Astrocyte of the spinal cord (primary cell): ENCODE results near the gene OLR1.
A peak's percentile ranks its signal among the peaks of the same experiment; 100 is the strongest.
"Not testable (repeated sequence)": the region's sequence is repeated elsewhere in the genome, so short reads cannot be mapped to it uniquely, and the experiment has no call there.

Experiments used
- DNase-seq: peaks from one replicate; pipeline ENCODE4 v3.0.0; 2011; ENCODE audit warnings: low read depth, low spot score
- H3K4me3 ChIP-seq: 2 replicates; pipeline ENCODE4 v1.5.1; 2011; ENCODE audit warnings: low read depth, mild to moderate bottlenecking, low read length, moderate library complexity
- in situ Hi-C: cut with HindIII; loops from 2 replicates; pipeline ENCODE4 v1.10.0; 2017; ENCODE audit warnings: low sequenced_read_pairs
- TF ChIP-seq, protein P1 (sequence below): IDR thresholded peaks from 2 replicates; pipeline ENCODE4 v1.5.1; 2012; ENCODE audit warnings: low read depth, mild to moderate bottlenecking, low read length, inconsistent platforms

Gene OLR1

GRCh38 chr12:10171973-10172728, at the start of gene OLR1:
OLR1 (minus strand) TSS chr12:10172132; CDS start chr12:10172077, 55 bp downstream.
- TF ChIP-seq, protein P1, sequence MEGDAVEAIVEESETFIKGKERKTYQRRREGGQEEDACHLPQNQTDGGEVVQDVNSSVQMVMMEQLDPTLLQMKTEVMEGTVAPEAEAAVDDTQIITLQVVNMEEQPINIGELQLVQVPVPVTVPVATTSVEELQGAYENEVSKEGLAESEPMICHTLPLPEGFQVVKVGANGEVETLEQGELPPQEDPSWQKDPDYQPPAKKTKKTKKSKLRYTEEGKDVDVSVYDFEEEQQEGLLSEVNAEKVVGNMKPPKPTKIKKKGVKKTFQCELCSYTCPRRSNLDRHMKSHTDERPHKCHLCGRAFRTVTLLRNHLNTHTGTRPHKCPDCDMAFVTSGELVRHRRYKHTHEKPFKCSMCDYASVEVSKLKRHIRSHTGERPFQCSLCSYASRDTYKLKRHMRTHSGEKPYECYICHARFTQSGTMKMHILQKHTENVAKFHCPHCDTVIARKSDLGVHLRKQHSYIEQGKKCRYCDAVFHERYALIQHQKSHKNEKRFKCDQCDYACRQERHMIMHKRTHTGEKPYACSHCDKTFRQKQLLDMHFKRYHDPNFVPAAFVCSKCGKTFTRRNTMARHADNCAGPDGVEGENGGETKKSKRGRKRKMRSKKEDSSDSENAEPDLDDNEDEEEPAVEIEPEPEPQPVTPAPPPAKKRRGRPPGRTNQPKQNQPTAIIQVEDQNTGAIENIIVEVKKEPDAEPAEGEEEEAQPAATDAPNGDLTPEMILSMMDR: no peak
- DNase-seq: no peak

DNA sequence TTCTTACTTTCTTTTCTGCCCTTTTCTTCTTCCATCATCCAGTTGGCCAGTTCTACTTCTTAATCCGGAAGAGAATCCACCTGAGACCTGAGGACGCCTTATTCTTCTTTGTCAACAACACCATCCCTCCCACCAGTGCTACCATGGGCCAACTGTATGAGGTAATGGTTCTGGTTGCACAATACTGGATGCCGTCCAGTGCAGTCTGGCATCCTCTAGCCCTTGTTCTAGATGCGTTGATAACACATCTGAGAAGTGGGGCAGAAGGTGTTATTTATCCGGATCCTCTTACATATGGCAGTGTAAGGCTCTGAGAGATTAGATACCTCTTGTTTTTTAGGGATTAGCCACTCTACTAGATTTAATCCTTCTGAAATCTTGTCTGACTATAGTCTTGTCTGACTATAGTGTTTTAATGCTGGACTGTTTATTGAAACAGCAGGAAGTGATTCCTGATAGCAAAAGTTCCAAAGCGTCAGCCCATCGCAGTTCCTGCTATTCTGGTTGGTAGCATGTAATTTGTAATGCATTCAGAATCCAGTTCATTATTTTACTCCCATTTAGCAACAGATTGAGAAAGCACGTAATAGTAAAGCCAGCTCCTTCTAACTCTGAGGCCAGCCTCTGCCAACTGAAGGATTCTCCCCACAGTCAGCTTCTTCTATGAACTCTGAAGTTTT, 48.6 kb upstream of the OLR1 start:
- H3K4me3 ChIP-seq: no peak overlapping the region
- DNase-seq: peak; percentile 33
- TF ChIP-seq, protein P1: no peak
- in situ Hi-C loops: no loop called here

More at GRCh38 chr12:10171973-10172728, at the start of gene OLR1:
- in situ Hi-C loops: no loop called here
- H3K4me3 ChIP-seq: no peak within 1 kb of the TSS

- TF ChIP-seq, protein P1: no peak
- H3K4me3 ChIP-seq: no peak overlapping the region
- in situ Hi-C loops: no loop called here
- no peak for DNase-seq
These were observed 46.1 kb upstream of the OLR1 start for GRCh38 chr12:10218021-10218420.

GRCh38 chr12:10215946-10216345, 44.0 kb upstream of the OLR1 start:
- in situ Hi-C loops, H3K4me3 ChIP-seq, DNase-seq: not testable (repeated sequence)

- in situ Hi-C loops: no loop called here
- TF ChIP-seq, protein P1: no peak
- no peak overlapping the region for H3K4me3 ChIP-seq
- DNase-seq: no peak
These were observed 43.5 kb upstream of the OLR1 start for GRCh38 chr12:10215436-10215835.

DNA sequence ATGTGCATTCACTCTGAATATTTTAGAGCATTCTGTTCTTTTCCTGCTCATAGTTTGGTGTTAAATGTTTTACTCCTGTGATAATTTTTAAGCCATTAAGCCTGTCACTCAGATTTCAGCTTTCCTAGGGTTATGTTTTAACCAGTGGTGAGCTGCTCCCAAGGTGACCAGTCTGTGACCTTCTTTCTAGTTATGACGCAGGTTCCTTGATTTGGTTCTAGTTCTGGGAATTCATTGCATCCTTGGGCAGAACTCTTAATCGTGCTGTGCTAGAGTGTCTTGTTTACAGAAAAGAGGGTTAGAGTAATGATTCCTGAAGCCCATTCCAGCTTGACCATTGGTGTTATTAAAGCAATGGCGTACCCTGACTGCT, 42.9 kb upstream of the OLR1 start:
- TF ChIP-seq, protein P1: no peak
- in situ Hi-C loops: no loop called here
- DNase-seq: no peak
- peak overlapping the region; percentile 66 for H3K4me3 ChIP-seq

DNA sequence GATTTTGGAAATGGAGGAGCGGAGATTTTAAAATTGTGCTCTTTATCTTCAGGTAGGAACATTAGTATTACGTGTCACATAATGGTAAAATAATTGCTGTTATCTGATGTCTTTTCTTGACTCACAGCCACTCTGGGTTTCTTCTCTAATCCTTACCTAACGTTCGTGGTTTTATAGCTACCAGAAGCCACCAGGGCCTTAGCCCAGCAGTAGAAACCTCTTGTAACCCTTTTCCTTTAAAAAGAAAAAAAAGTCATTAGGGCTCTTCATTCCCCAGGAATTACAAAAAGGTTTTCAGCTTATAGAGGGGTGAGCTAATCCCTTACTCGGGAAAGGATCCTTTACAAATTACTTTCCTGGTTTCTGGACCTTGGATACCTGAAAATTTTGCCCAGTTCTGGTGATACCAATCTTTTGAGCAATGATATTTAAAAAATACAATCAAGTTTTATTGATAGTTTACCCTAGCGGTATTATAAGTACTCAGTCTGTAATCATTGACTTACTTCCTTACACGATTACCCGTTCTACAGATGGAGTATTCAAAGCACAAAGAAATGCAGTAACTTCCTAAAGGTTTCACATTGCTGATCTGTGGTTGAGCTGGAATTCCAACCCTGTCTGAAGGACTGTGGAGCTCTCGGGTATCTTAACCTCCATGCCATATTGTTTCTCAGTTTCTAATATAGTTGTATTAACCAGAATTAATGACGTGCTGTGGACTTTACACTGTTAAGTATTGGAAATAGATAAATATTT, 42.4 kb upstream of the OLR1 start:
- H3K4me3 ChIP-seq: peak overlapping the region; percentile 66
- TF ChIP-seq, protein P1: no peak
- DNase-seq: peak; percentile 76

More for the DNA sequence above, 42.4 kb upstream of the OLR1 start:
- in situ Hi-C loops: no loop called here
